Fibroblast of gingiva (primary cell): ENCODE measurements around the gene ITGA11.

Source experiments
- DNase-seq: peaks from one replicate; pipeline ENCODE4 v3.0.0-alpha.2; 2011; ENCODE audit warnings: low read depth

ITGA11 gene

GRCh38 chr15:68262514-68263356, 169.2 kb downstream of the ITGA11 start:
- no peak for DNase-seq

GRCh38 chr15:68261980-68262379, 170.0 kb downstream of the ITGA11 start:
- no peak for DNase-seq

- DNase-seq: no peak
These were observed 170.7 kb downstream of the ITGA11 start for GRCh38 chr15:68261241-68261640.

- DNase-seq: no peak
These were observed 172.1 kb downstream of the ITGA11 start for GRCh38 chr15:68259883-68260282.

- DNase-seq: no peak
These were observed 173.3 kb downstream of the ITGA11 start for GRCh38 chr15:68258692-68259091.

GRCh38 chr15:68256675-68257450, 175.1 kb downstream of the ITGA11 start:
- DNase-seq: peak; percentile 96

- peak; percentile 75 for DNase-seq
These were observed 178.9 kb downstream of the ITGA11 start for GRCh38 chr15:68252925-68253534.

GRCh38 chr15:68249058-68249713, 182.8 kb downstream of the ITGA11 start:
- DNase-seq: no peak
